ENCODE measurements around the gene COPE. TPM values are rescaled to one million over a fixed set of nuclear protein-coding genes. Genes with fewer than 3 reads are reported as not detected.

Gene COPE
- total RNA-seq, 6 donors from 2014 or later = 124 to 250 (median 191) TPM

DNA sequence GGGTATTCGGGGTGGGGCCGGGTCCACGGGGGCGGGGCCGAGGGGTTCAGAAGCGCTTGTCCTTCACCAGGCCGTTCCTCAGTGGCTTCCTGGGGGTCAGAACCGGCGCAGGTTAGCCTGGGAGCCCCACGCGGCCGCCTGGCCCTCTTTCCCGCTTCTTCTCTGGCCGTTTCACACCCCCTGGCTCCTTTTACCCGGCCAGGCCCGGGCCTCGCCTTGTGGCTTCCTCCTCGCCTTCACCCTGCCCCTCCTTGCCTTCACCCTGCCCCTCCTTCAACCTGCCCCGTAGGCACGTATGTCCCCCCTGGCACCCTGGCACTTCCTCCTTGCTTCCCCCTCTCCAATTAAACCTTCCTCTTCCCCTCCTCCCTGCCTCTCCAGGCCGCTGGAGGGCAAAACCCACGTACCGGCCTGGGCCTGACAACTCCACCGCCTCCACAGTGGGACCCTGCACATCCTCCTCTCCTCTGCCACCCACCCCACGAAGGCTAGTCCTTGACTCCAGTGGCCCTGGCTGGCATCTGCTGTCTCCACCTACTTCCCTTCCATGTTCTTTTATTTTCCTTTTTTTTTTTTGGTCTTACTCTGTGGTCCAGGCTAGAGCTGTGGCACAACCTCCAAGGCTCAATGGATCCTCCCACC lies 48.5 kb downstream of the COPE start:
- H3K4me3 ChIP-seq = no peak overlapping the region
- ATAC-seq (ENCODE audit: low FRiP score in 2 of 2) = no peak
- H3K36me3 ChIP-seq = peaks cover 5 to 28% (median 26%) of the 10 kb centered on the region in 4 donors
- peaks cover 0 to 14% (median 0%) of the 10 kb centered on the region in 4 donors for H3K27me3 ChIP-seq
- no peaks in the 10 kb centered on the region for H3K9me3 ChIP-seq
- WGBS, 2 donors = 26 to 40% methylated on average over 18 to 25 of the region's 25 CpGs
- DNase-seq = peak in 1 of 2 donors; percentile 78
- TF ChIP-seq POLR2A (IDR thresholded peaks at IDR 0.05) (no peak), CTCF (IDR thresholded peaks at IDR 0.05) (no peak), EP300 (IDR thresholded peaks at IDR 0.05) (no peak), POLR2AphosphoS5 (IDR thresholded peaks at IDR 0.05) (no peak)
- H3K27ac ChIP-seq = no peak overlapping the region
- peaks cover 15 to 37% (median 18%) of the 10 kb centered on the region in 4 donors for H3K4me1 ChIP-seq

DNA sequence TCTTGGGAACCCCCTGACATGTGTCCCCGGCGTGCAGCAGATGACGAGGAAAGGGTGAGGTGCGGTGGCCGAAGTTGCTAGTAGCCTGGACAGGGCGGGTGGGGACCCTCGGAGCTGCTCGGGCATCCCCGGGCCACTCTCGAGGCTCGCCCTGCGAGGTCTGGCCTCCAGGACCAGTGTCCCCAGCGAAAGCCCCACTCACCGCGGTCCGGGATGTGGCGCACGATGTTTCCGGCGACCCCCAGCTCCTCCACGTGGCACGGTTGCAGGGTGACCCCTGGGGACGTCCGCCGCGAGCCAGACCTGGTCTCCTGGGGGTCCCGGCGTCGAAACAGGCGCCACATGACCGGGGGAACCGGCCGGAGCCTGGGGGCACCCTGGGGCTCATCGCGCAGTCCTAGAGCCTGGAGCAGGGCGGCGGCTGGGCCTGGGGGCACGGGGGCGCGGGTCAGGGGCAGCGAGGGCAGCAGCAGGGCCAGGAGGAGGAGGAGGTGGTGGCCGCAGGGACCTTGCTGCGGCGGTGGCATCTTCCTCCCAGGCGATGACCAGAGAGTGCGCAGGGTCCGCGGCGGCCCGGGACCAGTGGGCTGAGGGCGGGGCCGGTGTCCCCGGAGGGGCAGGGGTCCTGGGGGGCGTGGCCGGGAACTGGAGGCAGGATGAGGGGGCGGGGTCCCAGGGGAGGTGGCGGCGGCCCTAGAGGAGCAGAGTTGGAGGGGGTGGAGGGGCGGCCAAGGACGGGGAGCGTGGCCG lies 49.2 kb downstream of the COPE start:
- 28 to 48% methylated on average over 5 to 40 of the region's 62 CpGs for WGBS, 2 donors
- H3K4me3 ChIP-seq = no peak overlapping the region

GRCh38 chr19:18869023-18869618 lies 50.1 kb downstream of the COPE start:
- DNase-seq = peak in 1 of 2 donors; percentile 84
- 29 to 35% methylated on average over 21 of the region's 71 CpGs for WGBS, 2 donors
- H3K27ac ChIP-seq = no peak overlapping the region
- peaks cover 16 to 44% (median 40%) of the 10 kb centered on the region in 4 donors for H3K36me3 ChIP-seq
- no peaks in the 10 kb centered on the region for H3K9me3 ChIP-seq
- no peak overlapping the region for H3K4me3 ChIP-seq
- no peak for ATAC-seq (ENCODE audit: low FRiP score in 2 of 2)
- H3K27me3 ChIP-seq = peaks cover 0 to 14% (median 0%) of the 10 kb centered on the region in 4 donors
- peaks cover 15 to 37% (median 18%) of the 10 kb centered on the region in 4 donors for H3K4me1 ChIP-seq
- TF ChIP-seq POLR2AphosphoS5 (IDR thresholded peaks at IDR 0.05) (no peak), POLR2A (IDR thresholded peaks at IDR 0.05) (no peak), EP300 (IDR thresholded peaks at IDR 0.05) (no peak), CTCF (IDR thresholded peaks at IDR 0.05) (no peak)

More for the DNA sequence above, 49.2 kb downstream of the COPE start:
- Histone ChIP-seq H3K36me3 (peaks cover 12 to 35% (median 33%) of the 10 kb centered on the region in 4 donors), H3K27ac (no peak overlapping the region), H3K4me1 (peaks cover 15 to 37% (median 18%) of the 10 kb centered on the region in 4 donors), H3K9me3 (no peaks in the 10 kb centered on the region), H3K27me3 (peaks cover 0 to 14% (median 0%) of the 10 kb centered on the region in 4 donors)
- DNase-seq (peak in 1 of 2 donors; percentile 83), ATAC-seq (ENCODE audit: low FRiP score in 2 of 2) (no peak)
- no peak for TF ChIP-seq POLR2A (IDR thresholded peaks at IDR 0.05)
- no peak for TF ChIP-seq CTCF (IDR thresholded peaks at IDR 0.05)
- TF ChIP-seq POLR2AphosphoS5 (IDR thresholded peaks at IDR 0.05) = no peak
- no peak for TF ChIP-seq EP300 (IDR thresholded peaks at IDR 0.05)

DNA sequence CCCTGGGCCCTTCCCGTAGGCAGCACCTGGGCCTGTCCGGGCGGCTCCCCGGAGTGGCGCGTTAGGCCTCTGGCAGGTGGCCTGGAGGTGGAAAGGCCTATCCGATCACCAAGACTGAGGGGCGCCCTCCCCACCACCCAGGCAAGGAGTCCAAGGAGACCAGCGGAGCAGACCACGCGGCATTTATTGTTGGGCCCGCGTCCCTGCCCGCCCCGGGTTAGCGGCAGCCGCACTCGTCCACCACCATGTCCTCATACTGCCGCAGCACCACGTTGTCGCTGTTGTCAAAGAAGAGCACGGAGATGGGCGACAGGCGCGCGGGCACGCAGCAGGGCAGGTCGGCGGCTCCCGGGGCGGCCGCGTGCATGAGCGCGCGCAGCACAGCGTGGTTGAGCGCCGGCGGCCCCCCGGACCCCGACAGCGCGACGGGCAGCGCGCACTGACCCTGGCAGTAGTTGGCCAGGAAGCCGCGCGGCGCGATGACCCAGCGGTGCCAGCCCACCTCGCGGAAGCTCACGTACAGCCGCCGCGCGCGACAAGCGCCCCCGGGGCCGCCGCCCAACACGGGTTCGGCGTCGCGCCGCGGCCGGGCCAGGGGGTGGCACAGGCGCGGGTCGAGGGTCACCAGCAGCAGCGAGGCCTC lies 50.7 kb downstream of the COPE start:
- ATAC-seq (ENCODE audit: low FRiP score in 2 of 2) (no peak), DNase-seq (peak in 1 of 2 donors; percentile 68)
- H3K27me3 ChIP-seq = peaks cover 0 to 14% (median 0%) of the 10 kb centered on the region in 4 donors
- no peaks in the 10 kb centered on the region for H3K9me3 ChIP-seq
- TF ChIP-seq POLR2AphosphoS5 (IDR thresholded peaks at IDR 0.05) = no peak
- no peak for TF ChIP-seq CTCF (IDR thresholded peaks at IDR 0.05)
- no peak for TF ChIP-seq EP300 (IDR thresholded peaks at IDR 0.05)
- no peak for TF ChIP-seq POLR2A (IDR thresholded peaks at IDR 0.05)
- H3K36me3 ChIP-seq = peaks cover 22 to 50% (median 46%) of the 10 kb centered on the region in 4 donors
- H3K4me3 ChIP-seq = no peak overlapping the region
- WGBS, 2 donors = 70 to 80% methylated on average over 37 to 61 of the region's 77 CpGs
- no peak overlapping the region for H3K27ac ChIP-seq
- H3K4me1 ChIP-seq = peaks cover 15 to 37% (median 18%) of the 10 kb centered on the region in 4 donors
